Subcutaneous adipose tissue (tissue), 4 donors: ENCODE results near the gene ABCG1. TPM values are rescaled to one million over a fixed set of nuclear protein-coding genes. Genes with fewer than 3 reads are reported as not detected.

Experiments used
- CTCF ChIP-seq: fragments of 450-650 bp; IDR thresholded peaks from one replicate; pipeline ENCODE4 v1.5.1; 2016; ENCODE audit warnings: low read depth, mild to moderate bottlenecking, control low read depth, antibody characterized with exemption, moderate library complexity
- total RNA-seq, 4 donors: library from RNA; depleted of rRNA; stranded (reverse); fragments of >200 nt; gene quantifications; one replicate each; pipeline ENCODE4 v1.1.0, GENCODE V29; 2016

The ABCG1 gene
- total RNA-seq, 4 donors from 2014 or later, result 8.6 to 34.7 (median 15.8) TPM

GRCh38 chr21:42254651-42255601 lies 36.0 kb downstream of the ABCG1 start:
- TF ChIP-seq CTCF, result no peak

DNA sequence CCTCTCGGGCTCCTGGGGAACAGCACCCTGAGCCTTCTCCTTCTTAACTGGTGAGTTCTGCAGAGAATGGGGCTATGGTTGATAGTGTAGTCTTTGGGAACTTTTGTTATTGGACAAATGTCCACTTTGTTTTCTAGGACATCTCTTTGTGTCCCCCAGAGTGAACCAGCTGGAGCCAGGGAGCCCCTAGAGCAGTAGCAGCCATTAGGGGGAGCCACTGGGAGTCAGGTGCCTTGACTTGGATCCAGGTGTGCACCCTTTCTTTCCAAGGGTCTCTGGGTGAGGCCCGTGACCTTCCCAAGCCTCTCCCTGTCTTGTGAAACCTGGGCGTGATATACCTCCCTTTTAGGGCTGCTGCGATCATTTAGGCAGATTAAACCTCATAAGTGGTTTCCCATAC lies 36.9 kb downstream of the ABCG1 start:
- TF ChIP-seq CTCF, result no peak

GRCh38 chr21:42256316-42256715 lies 37.4 kb downstream of the ABCG1 start:
- TF ChIP-seq CTCF, result no peak

DNA sequence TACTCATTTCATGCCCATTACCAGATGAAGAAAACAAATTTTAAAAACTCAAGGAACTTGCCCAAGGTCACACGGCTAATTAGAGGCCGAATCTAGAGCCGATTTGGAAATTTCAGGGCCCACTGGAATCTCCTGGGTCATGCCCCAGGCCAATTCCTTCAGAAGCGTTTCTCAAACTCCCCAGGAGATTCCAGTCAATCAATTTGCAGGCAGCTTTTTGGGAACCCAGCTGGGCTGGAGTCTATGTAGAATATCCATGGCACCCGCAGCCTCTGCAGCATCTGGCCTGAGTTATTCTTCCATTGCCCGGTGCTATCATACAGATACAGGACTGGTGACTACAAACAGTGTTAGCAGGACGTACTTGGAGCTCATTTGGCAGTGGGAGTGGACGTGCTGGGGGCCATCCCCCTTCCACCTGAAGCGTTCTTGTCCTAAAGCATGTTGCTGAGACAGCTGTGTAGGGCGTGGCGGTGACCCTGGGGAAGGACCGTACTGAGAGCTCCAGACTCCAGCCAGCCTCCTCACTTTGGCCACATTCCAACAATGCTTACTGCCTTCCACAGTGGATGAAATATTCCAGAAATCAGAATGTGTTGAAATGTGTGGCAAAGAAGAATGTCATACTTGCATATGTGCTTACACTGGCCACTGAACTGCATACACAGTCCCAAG lies 38.3 kb downstream of the ABCG1 start:
- TF ChIP-seq CTCF, result no peak

DNA sequence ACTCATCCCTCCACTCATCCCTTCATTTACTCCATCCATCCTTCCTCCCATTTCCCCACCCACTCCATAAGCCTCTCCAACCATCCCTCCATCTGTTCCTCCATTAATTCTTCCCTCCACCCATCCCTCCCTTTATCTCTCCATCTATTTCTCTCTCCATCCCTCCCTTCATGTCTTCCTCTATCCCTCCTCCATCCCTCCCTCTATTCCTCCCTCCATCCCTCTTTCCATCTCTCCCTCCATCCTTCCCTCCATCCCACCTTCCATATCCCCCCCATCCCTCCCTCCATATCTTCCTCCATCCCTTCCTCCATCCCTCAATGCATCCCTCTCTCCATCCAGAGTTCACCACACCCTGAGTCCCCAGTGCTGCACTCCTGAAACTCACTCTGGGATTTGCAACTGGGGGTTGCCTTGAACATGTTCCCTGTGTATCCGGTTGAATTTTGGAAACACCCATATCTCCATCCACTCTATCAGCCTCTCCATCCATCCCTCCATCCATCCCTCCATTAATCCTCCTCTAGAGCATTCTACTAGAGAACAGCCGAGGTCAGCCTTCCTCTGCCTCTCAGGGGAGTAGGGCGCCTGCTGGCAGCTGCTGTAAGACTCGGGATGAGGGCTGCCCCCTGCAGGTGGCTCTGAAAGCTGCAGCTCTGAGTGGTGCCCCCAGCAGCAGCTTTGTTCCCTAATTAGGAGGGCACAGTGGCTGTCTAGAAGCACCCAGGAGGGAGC lies 39.4 kb downstream of the ABCG1 start:
- no peak for TF ChIP-seq CTCF

GRCh38 chr21:42258885-42259407 lies 40.0 kb downstream of the ABCG1 start:
- TF ChIP-seq CTCF, result no peak
